ENCODE results near the gene SERPINE3. TPM values are rescaled to one million over a fixed set of nuclear protein-coding genes. Genes with fewer than 3 reads are reported as not detected.

The SERPINE3 gene
- under 1 TPM in 1 of 4 donors, not detected in 3; 0.06 TPM for polyA plus RNA-seq
- long read RNA-seq, donor 1, result 0 reads
- long read RNA-seq, donor 2, result 0 reads
- long read RNA-seq, donor 3, result 0 reads
- long read RNA-seq, donor 4, result 0 reads
- long read RNA-seq, donor 5, result 0 reads
- long read RNA-seq, donor 6, result 0 reads
- long read RNA-seq, donor 7, result 0 reads
- long read RNA-seq, donor 8, result 0 reads
- long read RNA-seq, donor 9, result 0 reads
- long read RNA-seq, donor 10, result 0 reads

DNA sequence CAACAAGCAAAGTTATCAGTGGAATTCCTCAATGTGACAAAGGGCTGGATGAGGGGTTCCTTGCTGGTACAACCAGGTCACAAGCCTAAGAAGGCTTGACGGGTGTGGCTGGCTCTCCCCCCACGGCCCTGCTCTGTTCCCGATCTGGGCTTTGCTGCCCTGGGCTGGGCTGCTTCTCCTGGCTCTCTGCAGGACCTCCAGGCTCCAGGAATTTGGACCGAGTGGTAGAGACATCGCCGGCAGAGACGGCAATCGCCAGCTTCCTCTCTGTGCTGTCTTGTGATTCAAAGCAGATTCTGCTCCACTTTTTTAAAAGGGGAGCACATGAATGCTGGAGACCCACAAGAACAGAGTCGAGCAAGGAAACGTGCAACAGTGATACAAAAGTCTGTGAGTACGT lies at the start of gene SERPINE3:
TSS of gene SERPINE3 (plus strand) at position 338 of the 400 bp plus-strand sequence. CDS start 1,401 bp downstream, outside the sequence.
- Histone ChIP-seq H3K4me1 (ENCODE audit: control insufficient read depth in 3 of 3, insufficient read depth in 2 of 3, low read depth in 1 of 3, low read length in 2 of 3) (peaks cover 0 to 4% (median 0%) of the 10 kb centered on the region in 3 donors), H3K4me3 (ENCODE audit: low read depth in 1 of 3, low read length in 3 of 3) (no peak within 1 kb of the TSS), H3K36me3 (ENCODE audit: control insufficient read depth in 3 of 3, insufficient read depth in 2 of 3, low read depth in 1 of 3, low read length in 3 of 3) (no peaks in the 10 kb centered on the region), H3K9me3 (ENCODE audit: control insufficient read depth in 2 of 2, insufficient read depth in 1 of 2, low read depth in 1 of 2, low read length in 1 of 2) (no peaks in the 10 kb centered on the region), H3K27me3 (ENCODE audit: control insufficient read depth in 3 of 3, insufficient read depth in 3 of 3, low read length in 3 of 3) (no peaks in the 10 kb centered on the region), H3K27ac (ENCODE audit: low read depth in 1 of 3, low read length in 2 of 3) (no peak within 1 kb of the TSS)
- FAIRE-seq (no peak), DNase-seq (no peak)
- 84 to 89% (median 87%) methylated on average over 11 of the region's 11 CpGs for WGBS, 3 donors

- H3K4me3 ChIP-seq (ENCODE audit: low read depth in 1 of 3, low read length in 3 of 3), result no peak overlapping the region
- H3K27me3 ChIP-seq (ENCODE audit: control insufficient read depth in 3 of 3, insufficient read depth in 3 of 3, low read length in 3 of 3), result no peaks in the 10 kb centered on the region
- H3K27ac ChIP-seq (ENCODE audit: low read depth in 1 of 3, low read length in 2 of 3), result no peak overlapping the region
- no peak for DNase-seq
- WGBS, 3 donors, result 66 to 74% (median 73%) methylated on average over 5 of the region's 5 CpGs
- no peak for FAIRE-seq
- H3K9me3 ChIP-seq (ENCODE audit: control insufficient read depth in 2 of 2, insufficient read depth in 1 of 2, low read depth in 1 of 2, low read length in 1 of 2), result no peaks in the 10 kb centered on the region
- no peaks in the 10 kb centered on the region for H3K36me3 ChIP-seq (ENCODE audit: control insufficient read depth in 3 of 3, insufficient read depth in 2 of 3, low read depth in 1 of 3, low read length in 3 of 3)
- no peaks in the 10 kb centered on the region for H3K4me1 ChIP-seq (ENCODE audit: control insufficient read depth in 3 of 3, insufficient read depth in 2 of 3, low read depth in 1 of 3, low read length in 2 of 3)
These were observed 48.1 kb upstream of the SERPINE3 start for GRCh38 chr13:51291341-51291740.

DNA sequence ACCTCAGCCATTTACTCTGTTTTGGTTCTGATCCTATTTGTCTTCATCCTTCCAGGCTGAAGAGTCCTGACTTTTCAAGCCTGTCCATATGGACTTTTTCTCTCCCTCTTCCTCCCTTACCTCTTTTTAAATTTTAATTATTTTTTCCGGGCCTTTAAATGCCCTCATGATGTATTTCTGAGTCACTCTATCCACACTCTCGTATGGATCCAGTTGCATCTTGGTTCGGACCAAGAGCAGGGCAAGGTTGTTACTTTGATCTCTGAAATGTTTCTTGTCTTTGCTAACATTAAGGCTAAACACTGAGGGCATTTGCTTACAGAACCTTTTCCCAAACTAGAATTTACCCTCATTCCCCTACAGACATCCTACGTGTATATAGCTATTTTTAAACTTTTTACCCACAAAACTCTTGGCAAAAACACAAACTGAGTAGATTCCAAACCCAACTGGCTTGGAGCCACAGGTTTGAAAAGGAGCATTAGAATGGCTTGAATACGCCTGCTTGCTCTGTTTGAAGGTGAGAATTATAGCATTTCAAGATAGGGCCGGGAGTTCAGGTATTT lies 47.4 kb upstream of the SERPINE3 start:
- no peaks in the 10 kb centered on the region for H3K27me3 ChIP-seq (ENCODE audit: control insufficient read depth in 3 of 3, insufficient read depth in 3 of 3, low read length in 3 of 3)
- no peak overlapping the region for H3K4me3 ChIP-seq (ENCODE audit: low read depth in 1 of 3, low read length in 3 of 3)
- 75 to 81% (median 77%) methylated on average over 6 of the region's 6 CpGs for WGBS, 3 donors
- DNase-seq (no peak), FAIRE-seq (no peak)
- H3K9me3 ChIP-seq (ENCODE audit: control insufficient read depth in 2 of 2, insufficient read depth in 1 of 2, low read depth in 1 of 2, low read length in 1 of 2), result no peaks in the 10 kb centered on the region
- no peak overlapping the region for H3K27ac ChIP-seq (ENCODE audit: low read depth in 1 of 3, low read length in 2 of 3)
- H3K4me1 ChIP-seq (ENCODE audit: control insufficient read depth in 3 of 3, insufficient read depth in 2 of 3, low read depth in 1 of 3, low read length in 2 of 3), result no peaks in the 10 kb centered on the region
- no peaks in the 10 kb centered on the region for H3K36me3 ChIP-seq (ENCODE audit: control insufficient read depth in 3 of 3, insufficient read depth in 2 of 3, low read depth in 1 of 3, low read length in 3 of 3)

DNA sequence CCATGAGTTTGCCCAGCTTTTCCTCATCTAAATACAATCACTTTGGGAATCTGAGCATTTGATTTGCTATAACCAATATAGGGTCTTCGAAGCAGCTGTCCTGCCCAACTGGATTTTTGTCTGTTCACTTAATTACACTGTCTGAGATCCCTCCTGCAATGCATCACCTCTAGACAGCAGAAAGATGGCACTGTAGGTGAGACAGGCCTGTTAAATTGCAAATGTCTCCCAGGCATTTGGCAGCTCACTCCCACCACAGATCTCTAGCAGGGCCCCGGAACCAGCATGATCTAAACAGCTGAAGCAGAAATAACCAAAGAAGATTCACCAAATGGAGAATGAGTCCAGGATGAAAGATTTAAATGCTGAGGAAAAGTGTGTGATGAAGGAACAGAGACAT lies 41.9 kb upstream of the SERPINE3 start:
- Histone ChIP-seq H3K9me3 (ENCODE audit: control insufficient read depth in 2 of 2, insufficient read depth in 1 of 2, low read depth in 1 of 2, low read length in 1 of 2) (no peaks in the 10 kb centered on the region), H3K4me3 (ENCODE audit: low read depth in 1 of 3, low read length in 3 of 3) (no peak overlapping the region), H3K36me3 (ENCODE audit: control insufficient read depth in 3 of 3, insufficient read depth in 2 of 3, low read depth in 1 of 3, low read length in 3 of 3) (no peaks in the 10 kb centered on the region), H3K27me3 (ENCODE audit: control insufficient read depth in 3 of 3, insufficient read depth in 3 of 3, low read length in 3 of 3) (no peaks in the 10 kb centered on the region), H3K27ac (ENCODE audit: low read depth in 1 of 3, low read length in 2 of 3) (no peak overlapping the region), H3K4me1 (ENCODE audit: control insufficient read depth in 3 of 3, insufficient read depth in 2 of 3, low read depth in 1 of 3, low read length in 2 of 3) (no peaks in the 10 kb centered on the region)
- 82 to 95% (median 84%) methylated on average over 2 of the region's 2 CpGs for WGBS, 3 donors
- FAIRE-seq, result no peak
- no peak for DNase-seq

DNA sequence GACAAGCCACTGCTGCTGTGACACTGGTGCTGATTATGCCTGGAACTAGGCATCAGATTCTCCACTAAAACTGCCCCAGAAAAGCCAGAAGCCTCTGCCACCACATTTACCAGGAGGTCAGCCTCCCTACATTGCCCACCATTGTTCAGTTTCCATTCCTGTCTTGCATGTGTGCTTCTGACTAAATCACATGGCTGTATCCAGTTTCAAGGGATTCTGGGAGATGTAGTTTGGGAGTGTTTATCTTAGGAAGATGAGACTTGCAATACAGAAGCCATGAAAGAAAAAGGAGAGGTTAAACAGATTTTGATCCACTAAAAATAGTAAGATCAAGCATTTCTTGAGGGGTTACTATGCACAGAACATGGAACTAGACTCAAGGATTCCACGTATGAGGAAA lies 40.7 kb upstream of the SERPINE3 start:
- 85 to 90% (median 89%) methylated on average over 1 of the region's 1 CpG for WGBS, 3 donors
- no peak for FAIRE-seq

GRCh38 chr13:51303063-51303552 lies 36.4 kb upstream of the SERPINE3 start:
- FAIRE-seq, result no peak
- H3K27me3 ChIP-seq (ENCODE audit: control insufficient read depth in 3 of 3, insufficient read depth in 3 of 3, low read length in 3 of 3), result no peaks in the 10 kb centered on the region
- no peaks in the 10 kb centered on the region for H3K36me3 ChIP-seq (ENCODE audit: control insufficient read depth in 3 of 3, insufficient read depth in 2 of 3, low read depth in 1 of 3, low read length in 3 of 3)
- H3K9me3 ChIP-seq (ENCODE audit: control insufficient read depth in 2 of 2, insufficient read depth in 1 of 2, low read depth in 1 of 2, low read length in 1 of 2), result no peaks in the 10 kb centered on the region
- no peak overlapping the region for H3K27ac ChIP-seq (ENCODE audit: low read depth in 1 of 3, low read length in 2 of 3)
- DNase-seq, result no peak
- no peak overlapping the region for H3K4me3 ChIP-seq (ENCODE audit: low read depth in 1 of 3, low read length in 3 of 3)
- H3K4me1 ChIP-seq (ENCODE audit: control insufficient read depth in 3 of 3, insufficient read depth in 2 of 3, low read depth in 1 of 3, low read length in 2 of 3), result peaks cover 0 to 5% (median 0%) of the 10 kb centered on the region in 3 donors
- 73 to 93% (median 87%) methylated on average over 2 of the region's 2 CpGs for WGBS, 3 donors

More for the DNA sequence above, 40.7 kb upstream of the SERPINE3 start:
- Histone ChIP-seq H3K4me3 (ENCODE audit: low read depth in 1 of 3, low read length in 3 of 3) (no peak overlapping the region), H3K27ac (ENCODE audit: low read depth in 1 of 3, low read length in 2 of 3) (no peak overlapping the region), H3K4me1 (ENCODE audit: control insufficient read depth in 3 of 3, insufficient read depth in 2 of 3, low read depth in 1 of 3, low read length in 2 of 3) (no peaks in the 10 kb centered on the region), H3K9me3 (ENCODE audit: control insufficient read depth in 2 of 2, insufficient read depth in 1 of 2, low read depth in 1 of 2, low read length in 1 of 2) (no peaks in the 10 kb centered on the region), H3K36me3 (ENCODE audit: control insufficient read depth in 3 of 3, insufficient read depth in 2 of 3, low read depth in 1 of 3, low read length in 3 of 3) (no peaks in the 10 kb centered on the region), H3K27me3 (ENCODE audit: control insufficient read depth in 3 of 3, insufficient read depth in 3 of 3, low read length in 3 of 3) (no peaks in the 10 kb centered on the region)
- DNase-seq, result no peak

- peaks cover 0 to 5% (median 0%) of the 10 kb centered on the region in 3 donors for H3K4me1 ChIP-seq (ENCODE audit: control insufficient read depth in 3 of 3, insufficient read depth in 2 of 3, low read depth in 1 of 3, low read length in 2 of 3)
- FAIRE-seq, result no peak
- H3K27me3 ChIP-seq (ENCODE audit: control insufficient read depth in 3 of 3, insufficient read depth in 3 of 3, low read length in 3 of 3), result no peaks in the 10 kb centered on the region
- DNase-seq, result no peak
- no peak overlapping the region for H3K27ac ChIP-seq (ENCODE audit: low read depth in 1 of 3, low read length in 2 of 3)
- H3K4me3 ChIP-seq (ENCODE audit: low read depth in 1 of 3, low read length in 3 of 3), result no peak overlapping the region
- no peaks in the 10 kb centered on the region for H3K36me3 ChIP-seq (ENCODE audit: control insufficient read depth in 3 of 3, insufficient read depth in 2 of 3, low read depth in 1 of 3, low read length in 3 of 3)
- no peaks in the 10 kb centered on the region for H3K9me3 ChIP-seq (ENCODE audit: control insufficient read depth in 2 of 2, insufficient read depth in 1 of 2, low read depth in 1 of 2, low read length in 1 of 2)
These were observed 35.6 kb upstream of the SERPINE3 start for GRCh38 chr13:51303882-51304281.

DNA sequence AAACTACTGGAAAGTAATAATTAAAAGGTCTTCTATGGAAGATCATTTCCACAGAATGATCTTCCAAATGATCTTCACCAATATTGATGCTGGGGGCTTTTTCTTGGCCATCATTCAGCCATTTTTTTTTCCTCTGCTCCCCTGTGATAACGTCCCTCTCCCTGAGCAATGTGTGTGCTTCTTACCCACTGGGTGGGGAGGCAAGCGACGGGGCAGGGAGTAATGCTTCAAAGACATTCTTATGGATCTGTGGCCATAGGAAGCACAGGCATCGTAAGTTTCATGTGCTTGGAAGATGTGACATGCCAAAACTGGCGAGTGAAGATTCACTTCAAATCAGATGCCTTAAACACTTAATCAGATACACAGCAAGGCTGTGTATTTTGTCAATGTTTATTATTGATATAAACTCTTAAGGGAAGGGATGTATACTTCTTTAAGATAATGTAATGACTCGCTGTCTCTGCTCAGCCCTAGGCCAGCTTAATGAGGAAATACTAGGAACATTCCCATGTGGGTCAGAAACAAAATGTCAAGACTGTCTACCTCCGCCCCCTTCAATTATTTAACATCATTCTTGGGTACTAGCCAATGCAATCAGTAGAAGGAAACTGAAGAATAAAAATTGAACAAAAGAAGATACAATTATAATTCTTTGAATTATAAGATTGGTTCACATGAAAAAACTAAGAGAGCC lies 34.1 kb upstream of the SERPINE3 start:
- peaks cover 0 to 5% (median 0%) of the 10 kb centered on the region in 3 donors for H3K4me1 ChIP-seq (ENCODE audit: control insufficient read depth in 3 of 3, insufficient read depth in 2 of 3, low read depth in 1 of 3, low read length in 2 of 3)
- H3K9me3 ChIP-seq (ENCODE audit: control insufficient read depth in 2 of 2, insufficient read depth in 1 of 2, low read depth in 1 of 2, low read length in 1 of 2), result no peaks in the 10 kb centered on the region
- H3K36me3 ChIP-seq (ENCODE audit: control insufficient read depth in 3 of 3, insufficient read depth in 2 of 3, low read depth in 1 of 3, low read length in 3 of 3), result no peaks in the 10 kb centered on the region
- 75 to 83% (median 78%) methylated on average over 7 of the region's 7 CpGs for WGBS, 3 donors
- FAIRE-seq, result no peak
- no peak overlapping the region for H3K4me3 ChIP-seq (ENCODE audit: low read depth in 1 of 3, low read length in 3 of 3)
- H3K27me3 ChIP-seq (ENCODE audit: control insufficient read depth in 3 of 3, insufficient read depth in 3 of 3, low read length in 3 of 3), result no peaks in the 10 kb centered on the region
- no peak for DNase-seq
- H3K27ac ChIP-seq (ENCODE audit: low read depth in 1 of 3, low read length in 2 of 3), result peak overlapping the region in 1 of 3 donors; percentile 38

Data from small intestine (tissue), 16 donors.